ENCODE results near the gene NXPH3.

DNA sequence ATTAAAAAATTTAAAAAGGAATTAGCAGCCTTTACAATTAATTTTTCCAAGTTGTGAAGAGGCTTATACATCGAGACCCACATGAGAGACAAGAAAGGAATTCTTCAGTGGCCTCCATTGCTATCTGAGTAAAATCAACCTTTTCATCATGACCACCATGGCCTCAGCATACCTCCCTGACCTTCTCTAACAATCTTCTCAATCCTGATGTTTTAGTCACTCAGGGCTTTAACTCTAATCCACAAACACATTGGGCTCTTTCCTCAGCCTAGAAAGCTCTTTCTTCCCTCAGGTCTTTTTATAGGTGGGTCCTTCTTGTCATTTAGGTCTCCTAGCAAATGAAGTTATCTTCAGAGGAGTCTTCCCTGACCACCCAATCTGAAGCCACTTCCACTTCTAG, 55.8 kb downstream of the NXPH3 start:
- TF ChIP-seq CTCF (IDR thresholded peaks at IDR 0.05; ENCODE audit: poor library complexity) (no peak), EZH2 (IDR thresholded peaks at IDR 0.05; ENCODE audit: borderline replicate concordance) (no peak), EZH2phosphoT487 (IDR thresholded peaks at IDR 0.05; ENCODE audit: low read depth, severe bottlenecking, unreplicated experiment) (no peak)
